ENCODE results near the gene GPR101. TPM values are rescaled to one million over a fixed set of nuclear protein-coding genes. Genes with fewer than 3 reads are reported as not detected.
A peak's percentile ranks its signal among the peaks of the same experiment; 100 is the strongest.
"Not testable (repeated sequence)": the region's sequence is repeated elsewhere in the genome, so short reads cannot be mapped to it uniquely, and the experiment has no call there.

GPR101 gene
- total RNA-seq, 2 donors from 2014 or later: not detected

DNA sequence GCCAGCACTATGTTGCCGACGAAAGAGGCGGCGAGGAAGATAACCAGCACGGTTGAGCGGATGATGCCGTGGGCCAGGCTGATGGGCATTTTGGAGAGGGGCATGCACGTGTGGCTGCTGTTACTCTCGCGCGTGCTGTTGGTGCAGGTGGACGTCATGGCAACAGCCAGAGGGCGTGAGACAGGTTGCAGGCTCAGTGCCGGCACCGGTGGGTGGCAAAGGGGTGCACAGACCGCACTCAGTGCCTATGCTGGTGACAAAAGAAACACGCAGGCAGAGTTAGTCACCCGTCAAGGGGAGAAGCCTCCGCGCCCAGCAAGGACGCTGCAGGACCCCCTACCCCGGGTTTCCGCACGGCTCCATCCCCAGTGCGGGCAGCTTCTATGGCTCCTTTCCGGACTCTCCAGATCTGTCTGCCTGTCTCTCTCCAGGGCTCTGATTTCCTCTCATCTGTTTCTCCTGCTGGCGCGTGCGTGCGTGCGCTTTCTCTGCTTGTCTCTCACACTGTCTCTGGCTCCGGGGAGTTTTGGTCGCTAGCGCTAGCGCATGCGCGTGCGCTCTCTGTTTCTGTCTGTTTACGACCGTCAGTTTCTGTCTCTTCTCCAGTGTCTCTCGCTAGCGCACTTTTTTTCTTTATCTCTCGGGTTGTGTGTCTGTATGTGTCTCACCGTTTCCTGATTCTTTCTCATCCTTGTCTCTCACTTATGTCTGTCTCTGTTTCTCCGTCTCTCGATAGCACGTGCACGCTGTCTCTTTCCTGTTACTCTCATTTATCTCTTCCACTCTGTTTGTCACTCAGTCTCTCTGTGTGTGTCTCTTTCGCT is 2.1 kb downstream of the GPR101 start:
- ATAC-seq: peak; percentile 56
- peak in 1 of 2 donors; percentile 19 for DNase-seq
- intact Hi-C loops (cut with DNase I, micrococcal nuclease): no loop called here

GRCh38 chrX:137031039-137031438 is 2.8 kb downstream of the GPR101 start:
- ATAC-seq (no peak), DNase-seq (no peak)
- intact Hi-C loops (cut with DNase I, micrococcal nuclease): no loop called here

DNA sequence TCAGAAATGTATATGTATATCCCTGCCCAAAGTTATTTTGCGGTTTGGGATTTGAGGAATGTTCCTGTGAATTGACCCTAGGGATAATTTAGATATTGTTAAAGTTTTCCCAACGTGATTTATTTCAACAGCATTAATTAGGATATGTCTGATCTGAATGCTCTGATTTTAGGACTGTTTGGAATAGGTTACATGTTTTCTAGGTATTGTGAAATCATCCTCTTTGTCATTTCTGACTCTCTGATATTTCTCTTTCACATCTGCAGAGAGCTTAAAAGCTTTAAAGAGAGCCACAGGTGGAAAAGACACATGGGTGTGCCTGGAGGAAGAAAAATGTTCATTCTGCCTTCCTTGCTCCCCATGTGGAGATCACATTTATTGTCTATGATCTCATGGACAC is 5.1 kb downstream of the GPR101 start:
- DNase-seq (no peak), ATAC-seq (no peak)
- intact Hi-C loops (cut with DNase I, micrococcal nuclease): no loop called here

GRCh38 chrX:137025930-137026329 is 7.9 kb downstream of the GPR101 start:
- intact Hi-C loops (cut with DNase I, micrococcal nuclease): no loop called here
- DNase-seq (no peak), ATAC-seq (no peak)

DNA sequence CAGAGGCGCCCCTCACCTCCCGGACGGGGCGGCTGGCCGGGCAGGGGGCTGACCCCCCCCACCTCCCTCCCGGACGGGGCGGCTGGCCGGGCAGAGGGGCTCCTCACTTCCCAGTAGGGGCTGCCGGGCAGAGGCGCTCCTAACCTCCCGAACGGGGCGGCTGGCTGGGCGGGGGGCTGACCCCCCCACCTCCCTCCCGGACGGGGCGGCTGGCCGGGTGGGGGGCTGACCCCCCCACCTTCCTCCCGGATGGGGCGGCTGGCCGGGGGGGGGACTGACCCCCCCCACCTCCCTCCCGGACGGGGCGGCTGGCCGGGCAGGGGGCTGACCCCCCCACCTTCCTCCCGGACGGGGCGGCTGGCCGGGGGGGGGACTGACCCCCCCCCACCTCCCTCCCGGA is 33.6 kb downstream of the GPR101 start:
- DNase-seq; ATAC-seq; intact Hi-C loops (cut with DNase I, micrococcal nuclease): not testable (repeated sequence)

GRCh38 chrX:136999024-136999423 is 34.8 kb downstream of the GPR101 start:
- ATAC-seq: no peak
- no peak for DNase-seq
- intact Hi-C loops (cut with DNase I, micrococcal nuclease): no loop called here

Other genes starting within 250 kb of the GPR101 start
- gene RBMX, start 153.3 kb downstream of the GPR101 start, total RNA-seq: 100 to 1,000 TPM in 1 of 2 donors, 10 to 100 TPM in 1; 91.5 to 105 TPM

Measured in left colon (tissue), 2 donors.